Suppressor macrophage (primary cell): Measurements from ENCODE around the gene JMJD4.
A peak's percentile ranks its signal among the peaks of the same experiment; 100 is the strongest.
"Not testable (repeated sequence)": the region's sequence is repeated elsewhere in the genome, so short reads cannot be mapped to it uniquely, and the experiment has no call there.

Experiments
- DNase-seq, 4 experiments: peaks; one replicate each; pipeline ENCODE4 v3.0.0-alpha.2; 2020 to 2022

Gene JMJD4

DNA sequence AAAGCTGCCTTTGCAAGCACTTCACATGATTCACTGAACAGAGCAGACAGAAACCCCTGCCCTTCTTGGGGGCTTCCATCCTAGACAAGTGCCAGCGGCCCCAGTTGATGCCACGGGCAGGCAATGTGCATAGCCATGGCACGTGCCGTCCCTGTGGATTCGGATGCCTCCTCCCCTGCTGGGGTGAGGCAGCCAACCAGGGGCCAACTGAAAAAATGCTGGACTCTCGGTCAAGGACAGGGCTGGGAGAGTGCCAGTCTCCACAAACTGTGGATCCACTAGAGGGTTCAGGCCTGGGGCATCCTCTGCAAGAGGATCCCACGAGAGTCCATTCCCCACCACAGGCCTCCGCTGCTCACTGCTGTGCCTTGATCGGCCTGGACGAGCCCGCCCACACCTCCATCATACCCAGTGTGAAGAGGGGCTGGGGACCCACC is 3.8 kb downstream of the JMJD4 start:
- no peak for DNase-seq

DNA sequence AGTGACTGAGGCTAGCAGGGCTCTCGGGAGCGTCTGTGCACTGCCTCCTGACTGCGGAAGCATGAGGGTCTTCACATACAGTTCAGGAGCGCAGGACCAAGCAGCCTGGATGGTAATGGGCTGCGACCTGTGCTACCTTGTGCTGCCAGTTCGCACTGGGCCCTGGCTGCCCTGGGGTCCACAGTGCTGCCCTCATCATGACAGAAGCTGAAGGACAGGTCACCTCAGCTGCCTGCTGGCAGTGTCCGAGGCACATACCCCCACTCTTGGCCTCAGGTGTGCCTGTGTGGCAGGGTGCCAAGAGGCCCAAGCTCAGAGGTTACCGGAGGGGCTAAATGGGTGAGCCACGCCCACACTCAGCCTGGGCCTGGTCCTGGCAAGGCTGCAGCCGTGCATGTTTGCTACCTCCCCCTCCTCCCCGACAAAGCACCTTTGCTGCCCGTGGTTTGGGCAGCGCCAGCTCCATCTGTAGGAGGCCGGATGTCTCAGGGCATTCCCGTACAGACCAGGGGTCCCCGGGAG is 4.4 kb downstream of the JMJD4 start:
- DNase-seq, result no peak

DNA sequence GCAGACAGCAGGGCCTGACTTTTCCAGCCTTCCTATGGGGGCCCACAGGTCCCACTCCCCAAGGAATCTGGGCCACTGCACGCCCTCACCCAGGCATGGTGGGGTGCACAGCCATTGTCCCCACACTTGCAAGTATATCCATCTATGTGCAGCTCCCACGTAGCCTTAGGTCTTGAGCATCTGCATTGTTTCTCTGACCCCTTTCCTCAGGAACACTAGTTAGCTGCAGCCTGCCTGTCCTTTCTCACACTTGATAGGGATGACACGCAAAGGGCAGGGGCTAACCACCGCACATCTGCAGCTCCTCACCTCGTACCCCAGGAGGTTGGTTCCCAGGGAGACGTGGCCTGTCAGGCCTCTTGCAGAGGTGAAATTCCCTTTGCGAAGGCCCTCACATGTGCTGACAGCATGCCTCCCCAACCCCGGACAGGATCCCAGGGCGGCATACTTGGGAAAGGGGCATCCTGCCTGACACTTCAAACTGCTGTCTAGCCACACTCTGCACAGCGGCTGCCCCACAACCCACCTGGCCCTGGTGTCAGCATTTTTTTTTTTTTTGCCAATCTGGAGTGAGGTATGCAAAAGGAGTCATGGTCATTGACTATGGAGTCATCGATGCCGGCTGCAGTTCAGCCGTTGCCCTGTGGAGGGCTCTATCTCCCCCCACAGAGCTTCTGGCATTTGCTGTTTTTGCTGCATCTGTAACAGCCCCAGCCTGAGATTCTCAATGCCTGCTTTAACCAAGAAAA is 5.0 kb downstream of the JMJD4 start:
- DNase-seq, result peak; percentile 34 to 66 (median 38)

DNA sequence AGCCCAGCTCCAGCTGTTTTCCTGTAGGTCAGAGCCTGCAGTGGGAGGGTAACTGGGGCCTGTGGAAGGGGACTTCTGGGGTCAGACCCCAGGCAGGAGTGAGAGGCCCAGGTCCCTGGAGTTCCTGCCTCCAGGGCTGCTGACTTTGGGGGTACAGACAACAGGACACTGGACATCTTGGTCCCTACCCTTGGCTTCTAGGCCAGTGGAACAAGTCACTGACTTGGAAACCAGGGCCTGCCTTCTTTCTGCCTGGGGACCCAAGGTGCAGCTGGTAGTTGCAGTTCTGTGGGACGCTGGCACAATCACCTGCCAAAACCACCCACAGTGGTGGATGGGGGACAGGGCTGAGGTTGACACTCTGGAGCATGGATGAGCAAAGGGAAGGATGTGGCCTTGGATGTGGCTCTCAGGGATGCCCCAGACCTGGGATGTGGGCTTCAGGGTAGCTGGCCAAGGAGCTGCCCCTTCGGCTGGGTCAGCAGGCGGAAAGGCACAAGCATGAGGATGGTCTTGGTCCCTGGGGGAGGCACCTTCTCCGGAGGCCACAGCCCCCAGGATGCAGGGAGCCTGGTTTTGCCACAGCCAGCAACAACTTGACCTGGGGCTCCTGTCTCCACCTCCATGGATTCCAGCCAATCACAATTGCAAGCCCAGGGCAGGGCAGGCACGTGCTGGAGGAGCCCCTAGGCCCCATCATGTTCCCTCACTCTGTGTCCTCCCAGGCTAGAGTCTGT is 5.8 kb downstream of the JMJD4 start:
- no peak for DNase-seq

DNA sequence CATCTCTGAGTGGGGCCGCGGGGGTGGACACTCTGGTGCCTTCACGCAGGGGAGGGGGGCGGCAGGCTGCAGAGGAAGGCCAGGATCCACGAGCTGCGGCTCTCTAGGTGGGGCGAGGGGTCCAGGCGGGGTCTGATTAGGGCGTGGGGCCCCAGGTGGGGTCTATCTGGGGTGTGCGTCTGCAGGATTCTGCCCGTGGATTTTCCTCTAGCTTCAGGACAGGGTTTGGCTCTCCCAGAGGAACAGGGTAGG is 6.3 kb downstream of the JMJD4 start:
- no peak for DNase-seq

DNA sequence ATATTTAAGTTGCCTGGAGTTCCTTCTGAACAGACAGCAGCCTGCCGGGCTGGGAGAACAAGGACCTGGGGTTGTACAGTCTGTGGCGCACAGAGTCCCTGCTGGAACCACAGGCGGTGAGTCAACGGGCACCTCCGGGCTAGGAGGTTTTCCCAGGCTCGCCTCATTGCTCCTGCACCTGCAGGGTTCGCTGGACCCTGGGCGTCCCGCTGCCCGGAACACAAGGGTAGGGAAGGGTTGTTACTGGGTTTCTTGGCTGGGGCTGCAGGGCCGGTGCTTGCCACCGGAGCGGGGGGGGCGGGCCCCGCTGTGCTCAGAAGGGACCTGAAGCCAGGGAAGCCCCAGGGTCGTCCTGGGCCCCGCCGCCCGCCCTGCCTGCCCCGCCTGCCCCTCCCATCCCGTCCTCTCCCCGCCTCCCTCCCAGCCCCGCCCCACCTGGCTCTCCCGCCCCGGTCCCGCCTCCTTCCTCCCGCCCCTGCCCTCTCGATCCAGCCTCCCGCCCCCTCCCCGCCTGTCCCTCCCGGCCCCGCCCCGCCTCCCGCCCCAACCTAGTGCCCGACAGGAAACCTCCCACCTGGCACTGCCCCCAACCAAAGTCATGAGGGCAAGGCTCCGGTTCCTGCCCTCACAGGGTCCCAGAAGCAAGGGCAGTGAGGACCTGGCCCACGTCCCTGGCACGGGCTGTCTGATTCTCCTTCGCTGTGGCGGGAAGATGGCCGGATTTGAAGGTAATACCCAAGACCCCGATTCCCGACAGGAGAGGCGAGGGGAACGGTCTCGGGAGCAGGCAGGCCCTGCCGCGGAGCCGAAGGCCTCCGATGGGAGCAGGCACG is 6.8 kb downstream of the JMJD4 start:
- peak; percentile 11 to 67 (median 40) for DNase-seq

DNA sequence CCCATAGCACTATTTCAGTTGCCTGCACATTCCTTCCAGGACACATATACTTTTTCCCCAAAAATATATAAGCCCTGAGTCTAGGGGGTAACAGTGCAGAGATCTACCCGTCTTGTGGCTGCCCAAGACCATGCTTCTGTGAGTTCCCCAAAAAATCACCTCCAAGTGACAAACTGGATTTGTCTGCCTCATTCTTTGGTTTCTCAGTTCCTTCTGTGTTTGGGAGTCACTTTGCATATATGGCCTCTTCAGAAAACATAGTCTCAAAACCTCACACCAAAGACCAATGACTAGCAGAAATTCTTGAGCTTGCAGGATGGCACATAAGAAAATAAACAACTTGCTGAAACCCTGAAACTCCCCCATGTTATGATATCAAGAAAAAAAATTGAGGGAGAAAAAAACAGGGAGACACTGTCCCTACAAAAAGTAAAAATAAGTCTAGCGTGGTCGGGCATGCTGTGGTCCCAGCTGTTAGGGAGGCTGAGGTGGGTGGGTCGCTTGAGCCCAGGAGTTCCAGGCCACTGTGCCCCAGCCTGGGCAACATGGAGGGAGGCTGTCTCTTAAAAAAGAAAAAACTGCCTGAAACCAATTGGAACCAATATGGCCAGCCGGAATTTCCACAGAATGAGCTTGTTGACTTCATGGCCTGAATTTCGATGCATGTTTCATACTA is 8.0 kb downstream of the JMJD4 start:
- no peak for DNase-seq

DNA sequence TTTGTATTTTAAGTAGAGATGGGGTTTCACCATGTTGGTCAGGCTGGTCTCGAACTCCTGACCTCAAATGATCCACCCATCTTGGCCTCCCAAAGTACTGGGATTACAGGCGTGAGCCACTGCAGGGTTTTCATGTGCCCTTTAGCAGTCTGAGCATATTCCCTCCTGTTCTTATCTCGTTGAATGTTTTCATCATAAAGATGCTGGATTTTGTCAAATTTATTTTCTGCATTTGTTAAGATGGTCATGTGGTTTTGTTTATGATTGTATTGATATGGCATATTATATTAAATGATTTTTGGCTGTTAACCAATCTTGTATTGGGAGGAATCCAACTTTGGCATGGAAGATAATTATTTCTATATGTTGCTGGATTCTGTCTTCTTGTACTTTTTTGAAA is 8.8 kb downstream of the JMJD4 start:
- no peak for DNase-seq

DNA sequence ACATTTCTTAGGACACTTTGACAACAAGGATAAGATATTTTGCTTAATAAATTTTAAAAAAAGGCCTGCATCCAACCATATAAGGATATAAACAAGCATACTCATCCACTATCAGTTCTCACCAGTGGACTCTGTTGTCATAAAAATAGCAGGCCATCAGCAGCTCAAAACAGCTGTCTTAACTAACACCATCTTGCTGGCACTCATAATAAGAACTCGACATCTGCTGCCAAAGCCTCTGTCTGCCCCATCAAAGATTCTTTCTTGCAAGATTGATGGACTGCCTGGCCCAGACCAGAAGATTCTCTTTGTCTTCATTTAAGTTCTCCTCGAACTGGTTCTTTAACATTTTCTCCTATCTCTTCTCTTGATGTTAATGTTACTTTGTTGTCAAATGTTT is 10.1 kb downstream of the JMJD4 start:
- no peak for DNase-seq

DNA sequence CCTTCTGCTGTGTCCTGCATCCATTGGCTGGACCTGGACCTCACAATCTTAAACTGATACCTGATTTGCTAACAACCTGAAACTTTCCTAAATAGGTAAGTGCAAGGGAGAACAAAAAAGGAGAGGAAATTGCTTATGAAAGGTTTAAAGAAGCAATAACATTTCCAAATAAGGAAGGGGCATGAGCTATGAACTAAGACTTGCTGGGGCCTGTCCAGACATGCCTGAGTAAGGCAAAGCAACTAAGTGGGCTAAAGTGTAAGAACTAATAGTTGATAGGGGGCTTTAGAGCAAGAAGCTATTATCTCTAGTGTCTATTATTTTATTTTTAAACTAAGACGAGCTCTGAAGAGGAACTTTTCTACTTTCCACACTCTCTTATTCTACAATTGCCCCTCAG is 11.6 kb downstream of the JMJD4 start:
- DNase-seq, result no peak

DNA sequence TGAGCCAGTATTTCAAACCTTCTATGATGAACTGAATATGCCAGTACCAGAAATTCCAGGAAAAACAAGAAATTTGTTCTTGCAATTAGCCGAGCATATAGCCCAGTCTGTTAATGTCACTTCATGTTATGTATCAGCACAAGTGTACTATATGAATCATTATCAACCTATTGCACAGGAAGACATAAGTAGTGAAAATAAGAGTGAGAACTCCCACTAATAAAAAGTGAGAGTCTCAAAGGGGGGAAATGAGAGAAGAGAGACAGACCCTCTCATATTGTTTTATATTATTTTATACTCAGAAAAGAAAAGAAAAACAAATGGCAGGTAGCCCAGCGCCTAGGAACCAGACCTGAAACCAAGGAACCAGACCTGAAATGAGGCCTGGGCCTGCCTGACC is 16.2 kb downstream of the JMJD4 start:
- DNase-seq, result no peak

DNA sequence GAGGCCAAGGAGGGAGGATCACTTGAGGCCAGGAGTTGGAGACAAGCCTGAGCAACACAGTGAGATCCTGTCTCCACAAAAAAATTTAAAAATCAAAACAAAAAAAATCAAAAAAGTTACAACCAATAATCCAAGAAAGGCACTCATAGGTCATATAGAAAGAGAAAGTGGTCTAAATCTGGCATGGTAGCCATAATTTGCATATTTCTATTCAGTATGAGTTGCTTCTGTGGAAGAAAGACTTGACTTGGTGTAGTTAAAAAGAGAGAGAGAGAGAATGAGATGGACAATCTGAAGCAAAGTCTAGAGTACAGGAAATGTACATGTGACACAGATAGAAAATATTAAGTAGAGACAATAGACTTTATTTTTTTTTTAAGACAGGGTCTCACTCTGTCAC is 22.5 kb downstream of the JMJD4 start:
- no peak for DNase-seq

DNA sequence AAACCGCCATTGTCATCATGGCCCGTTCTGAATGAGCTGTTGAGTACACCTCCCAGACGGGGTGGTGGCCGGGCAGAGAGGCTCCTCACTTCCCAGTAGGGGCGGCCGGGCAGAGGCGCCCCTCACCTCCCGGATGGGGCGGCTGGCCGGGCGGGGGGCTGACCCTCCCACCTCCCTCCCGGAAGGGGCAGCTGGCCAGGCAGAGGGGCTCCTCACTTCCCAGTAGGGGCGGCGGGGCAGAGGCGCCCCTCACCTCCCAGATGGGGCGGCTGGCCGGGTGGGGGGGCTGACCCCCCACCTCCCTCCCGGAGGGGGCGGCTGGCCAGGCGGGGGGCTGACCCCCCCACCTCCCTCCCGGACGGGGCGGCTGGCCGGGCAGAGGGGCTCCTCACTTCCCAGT is 24.6 kb downstream of the JMJD4 start:
- DNase-seq, result not testable (repeated sequence)

DNA sequence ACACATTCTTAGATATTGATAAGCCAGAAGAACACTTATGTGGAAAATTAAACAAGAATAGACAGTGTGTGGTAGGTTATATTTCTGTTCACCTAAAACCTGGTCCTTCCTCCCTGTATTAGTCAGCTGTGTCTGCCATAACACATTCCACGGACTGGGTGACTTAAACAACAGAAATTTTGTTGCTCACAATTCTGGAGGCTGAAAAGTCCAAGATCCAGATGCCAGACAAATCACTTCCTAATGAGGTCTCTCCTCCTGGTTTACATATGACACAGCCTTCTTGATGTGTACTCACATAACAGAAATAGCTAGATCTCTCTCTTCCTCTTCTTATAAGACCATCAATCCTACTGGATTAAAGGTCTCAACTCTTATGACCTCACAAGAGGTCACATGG is 25.7 kb downstream of the JMJD4 start:
- DNase-seq, result no peak

DNA sequence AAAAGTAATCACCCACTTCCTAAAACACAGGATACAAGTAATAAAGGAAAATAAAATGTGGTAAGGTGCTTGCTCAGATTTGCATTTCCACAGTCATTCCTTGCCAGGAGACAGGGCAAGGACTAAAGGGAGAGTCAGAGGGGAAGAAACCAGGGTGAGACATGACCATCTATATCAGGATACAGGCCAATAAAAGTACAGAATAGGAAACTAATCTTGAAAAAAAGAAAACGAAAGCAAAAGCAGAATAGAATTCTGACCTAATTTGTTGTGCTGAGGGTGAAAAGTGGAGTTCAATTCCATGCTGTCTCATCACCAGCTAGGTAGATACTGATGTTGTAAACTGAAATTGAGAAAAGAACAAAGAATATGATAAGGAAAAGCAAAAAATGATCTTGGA is 27.3 kb downstream of the JMJD4 start:
- DNase-seq, result no peak

DNA sequence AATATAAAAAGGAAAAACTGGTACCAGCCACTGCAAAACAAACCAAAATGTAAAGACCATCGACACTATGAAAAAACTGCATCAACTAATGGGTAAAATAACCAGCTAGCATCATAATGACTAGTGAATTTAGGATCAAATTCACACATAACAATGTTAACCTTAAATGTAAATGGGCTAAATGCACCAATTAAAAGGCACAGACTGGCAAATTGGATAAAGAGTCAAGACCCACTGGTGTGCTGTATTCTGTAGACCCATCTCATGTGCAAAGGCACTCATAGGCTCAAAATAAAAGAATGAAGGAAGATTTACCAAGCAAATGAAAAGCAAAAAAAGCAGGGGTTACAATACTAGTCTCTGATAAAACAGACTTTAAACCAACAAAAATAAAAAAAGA is 33.5 kb downstream of the JMJD4 start:
- not testable (repeated sequence) for DNase-seq

DNA sequence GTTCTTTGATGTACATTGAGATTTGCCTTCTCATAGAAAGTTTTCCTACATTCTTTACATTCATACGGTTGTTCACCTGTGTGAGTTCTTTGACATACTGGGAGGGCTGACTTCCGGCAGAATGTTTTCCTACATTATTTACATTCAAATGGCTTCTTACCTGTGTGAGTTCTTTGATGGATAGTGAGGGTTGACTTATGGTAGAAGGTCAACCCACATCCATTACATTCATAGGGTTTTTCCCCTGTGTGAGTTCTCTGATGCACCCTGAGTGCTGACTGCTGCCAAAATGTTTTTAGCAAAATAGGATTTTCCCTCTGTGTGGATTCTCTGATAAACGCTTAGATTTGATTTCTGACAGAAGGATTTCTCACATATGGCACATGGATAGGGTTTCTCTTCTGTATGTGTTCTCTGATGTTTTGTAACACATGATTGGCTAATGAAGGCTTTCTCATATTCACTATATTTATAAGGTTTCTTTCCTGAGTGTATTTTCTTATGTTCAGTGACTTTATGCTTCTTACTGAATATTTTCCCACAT is 37.7 kb downstream of the JMJD4 start:
- DNase-seq, result no peak

DNA sequence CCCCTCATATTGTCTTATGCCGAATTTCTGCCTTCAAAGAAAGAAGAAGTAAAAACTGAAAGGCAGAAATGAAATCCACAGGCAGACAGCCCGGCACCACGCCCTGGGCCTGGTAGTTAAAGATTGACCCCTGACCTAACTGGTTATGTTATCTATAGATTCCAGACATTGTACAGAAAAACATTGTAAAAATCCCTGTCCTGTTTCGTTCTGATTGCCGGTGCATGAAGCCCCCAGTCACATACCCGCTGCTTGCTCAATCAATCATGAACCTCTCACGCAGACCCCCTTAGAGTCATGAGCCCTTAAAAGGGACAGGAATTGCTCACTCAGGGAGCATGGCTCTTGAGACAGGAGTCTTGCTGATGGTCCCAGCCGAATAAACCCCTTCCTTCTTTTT is 49.3 kb downstream of the JMJD4 start:
- no peak for DNase-seq
